NOMO-1 treated with dmso at 0.1 percent for 144 hours (cell line): ENCODE data around the gene TNFSF18.
"Not testable (repeated sequence)": the region's sequence is repeated elsewhere in the genome, so short reads cannot be mapped to it uniquely, and the experiment has no call there.

Experiments
- DNase-seq: peaks from one replicate; lab custom pipeline; 2025; ENCODE audit not compliant: unreplicated experiment; lab: John Stamatoyannopoulos, UW

The TNFSF18 gene, protein sequence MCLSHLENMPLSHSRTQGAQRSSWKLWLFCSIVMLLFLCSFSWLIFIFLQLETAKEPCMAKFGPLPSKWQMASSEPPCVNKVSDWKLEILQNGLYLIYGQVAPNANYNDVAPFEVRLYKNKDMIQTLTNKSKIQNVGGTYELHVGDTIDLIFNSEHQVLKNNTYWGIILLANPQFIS

DNA sequence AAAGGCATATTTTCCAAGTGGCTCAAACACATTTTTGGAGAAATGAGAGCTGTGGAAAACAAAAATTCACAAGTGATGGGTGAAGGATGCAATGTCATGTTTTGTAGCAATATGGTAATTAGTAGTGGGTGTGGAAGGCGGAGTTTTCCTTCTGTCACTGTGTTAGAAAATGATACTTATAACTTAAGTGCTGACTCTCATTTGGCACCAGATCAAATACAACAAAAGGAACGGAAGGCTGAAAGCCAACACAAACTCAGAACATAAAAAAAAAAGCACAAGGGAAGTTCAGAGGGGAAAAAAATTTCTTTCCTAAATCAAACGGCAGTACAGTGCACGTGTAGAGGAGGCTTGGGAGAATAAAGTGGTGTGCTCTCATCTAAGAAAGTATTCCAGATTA, at the start of gene TNFSF18:
Gene TNFSF18, minus strand, starts transcription at position 77 of the 400 bp plus-strand sequence. Its CDS starts 45 bp downstream, at position 32.
- DNase-seq: no peak

DNA sequence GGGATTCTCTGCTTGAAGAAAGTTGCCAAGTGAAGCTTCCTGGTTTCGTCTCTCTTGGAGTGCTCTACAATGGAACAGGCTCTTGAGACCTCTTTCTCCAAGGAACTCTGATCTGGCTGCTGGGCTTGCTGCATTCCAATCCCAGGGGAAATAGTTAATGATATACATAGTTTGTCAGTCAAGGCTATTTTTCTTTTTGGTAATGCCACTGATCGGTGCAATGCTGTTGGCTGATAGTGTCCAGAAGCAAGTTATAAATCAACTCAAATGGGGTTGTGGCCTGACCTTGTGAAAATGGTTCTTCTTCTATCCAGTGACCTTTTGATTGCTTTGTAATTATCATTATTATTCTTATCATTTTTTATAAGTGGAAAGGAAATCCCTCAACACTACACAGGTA, 48.4 kb upstream of the TNFSF18 start:
- no peak for DNase-seq

DNA sequence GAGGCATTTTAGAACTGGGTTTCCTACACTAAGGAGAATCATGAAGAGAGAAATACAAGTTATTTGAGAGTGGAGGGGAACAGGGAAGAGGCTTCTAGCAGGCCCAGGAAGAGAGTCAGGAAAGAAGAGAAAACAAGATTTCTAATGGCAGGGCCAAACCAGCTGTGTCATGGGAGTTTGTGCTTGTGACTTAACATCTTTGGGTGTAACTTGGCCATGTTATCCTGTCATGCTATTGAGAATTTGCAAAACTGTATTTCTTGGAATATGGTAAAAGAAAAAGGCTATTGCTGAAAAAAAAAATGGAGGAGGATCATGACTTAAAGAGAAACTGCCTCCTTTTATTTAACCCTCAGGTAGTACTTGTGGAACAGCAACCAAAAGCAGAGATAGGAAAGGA, 47.4 kb upstream of the TNFSF18 start:
- no peak for DNase-seq

DNA sequence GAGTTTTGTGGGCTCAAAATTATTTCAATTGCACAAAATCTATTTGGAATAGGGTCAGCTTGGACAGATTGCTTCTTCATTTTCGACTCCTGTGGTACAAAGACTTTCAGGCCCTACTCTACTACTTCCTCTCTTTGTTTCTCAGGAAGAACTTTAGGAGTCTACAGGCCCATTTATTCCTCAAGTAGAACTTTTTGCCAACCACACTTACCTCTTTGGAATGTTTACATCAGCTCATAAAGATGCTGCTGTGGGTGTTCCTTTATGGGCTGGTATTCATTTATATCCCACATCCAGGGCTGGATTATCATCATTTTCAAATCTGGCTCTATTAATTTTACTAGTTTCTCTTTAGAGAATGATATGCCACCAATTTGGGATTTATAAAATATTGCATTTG, 46.3 kb upstream of the TNFSF18 start:
- no peak for DNase-seq

DNA sequence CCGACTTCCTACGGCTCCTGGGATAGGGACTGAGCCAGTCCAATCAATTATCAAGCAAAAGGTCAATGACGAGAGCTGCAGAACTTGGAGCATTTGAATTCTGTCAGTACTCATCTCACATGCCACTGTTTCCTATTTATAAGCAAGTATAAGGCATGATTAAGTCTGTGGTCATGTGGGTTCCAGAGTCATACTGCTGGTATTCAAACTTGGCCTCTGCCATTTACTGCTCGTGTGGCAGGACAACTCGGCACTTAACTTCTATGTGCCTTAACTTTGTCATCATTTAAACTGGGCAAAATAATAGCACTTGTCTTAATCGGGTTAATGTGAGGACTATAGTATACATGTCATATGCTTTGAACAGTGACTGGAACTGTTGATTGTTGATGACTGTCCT, 44.9 kb upstream of the TNFSF18 start:
- no peak for DNase-seq

DNA sequence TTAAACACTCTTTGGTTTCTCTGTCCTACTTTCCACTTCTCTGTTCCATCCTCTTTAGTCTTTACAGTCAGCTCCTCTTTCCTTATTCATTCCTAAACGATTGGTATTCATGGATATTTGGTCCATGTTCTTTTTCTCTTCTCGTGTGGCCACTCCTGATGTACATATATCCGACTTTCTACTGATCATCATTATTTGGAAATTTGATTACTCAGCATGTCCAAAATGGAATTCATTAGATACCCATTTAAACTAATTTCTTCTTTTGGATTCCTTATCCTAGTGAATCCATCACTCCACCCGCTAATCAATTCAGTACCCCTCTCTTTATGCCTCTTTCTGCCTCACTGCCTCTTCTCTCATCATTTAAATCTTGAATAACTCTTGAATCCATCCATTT, 43.8 kb upstream of the TNFSF18 start:
- DNase-seq: no peak

DNA sequence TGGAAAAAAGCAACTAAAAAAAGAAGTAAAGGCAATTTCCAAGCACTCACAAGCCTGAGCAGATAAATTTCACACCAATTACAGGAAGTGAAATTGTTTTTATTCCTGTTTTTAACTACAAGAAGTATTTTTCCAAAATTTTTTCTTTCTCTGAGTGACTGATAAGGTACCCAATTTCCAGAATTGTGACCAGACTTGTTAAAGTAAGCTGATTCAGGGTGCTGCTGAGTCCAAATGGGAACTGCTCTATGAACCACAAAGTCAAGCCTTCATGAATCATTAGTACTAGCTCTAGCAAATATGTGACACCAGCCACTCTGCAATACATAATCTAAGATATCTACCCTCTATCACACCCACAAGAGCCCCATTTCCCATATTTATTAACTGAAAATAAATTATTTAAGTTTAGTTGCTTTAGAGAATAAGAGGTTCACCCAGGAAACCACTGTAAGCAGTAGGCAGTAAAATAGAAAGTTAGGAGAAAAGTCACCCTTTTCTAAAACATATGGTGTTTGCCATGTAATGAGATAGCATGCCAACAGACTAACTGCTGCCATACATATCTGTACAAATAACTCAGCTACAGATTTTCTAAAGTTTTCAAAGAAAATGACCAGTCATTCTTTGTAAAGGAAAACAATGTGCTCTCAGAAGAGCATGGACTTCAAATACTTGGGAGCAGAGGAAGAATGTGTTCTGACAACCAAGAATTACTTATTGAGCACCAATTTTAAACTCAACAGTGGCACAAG, 43.1 kb upstream of the TNFSF18 start:
- DNase-seq: no peak

DNA sequence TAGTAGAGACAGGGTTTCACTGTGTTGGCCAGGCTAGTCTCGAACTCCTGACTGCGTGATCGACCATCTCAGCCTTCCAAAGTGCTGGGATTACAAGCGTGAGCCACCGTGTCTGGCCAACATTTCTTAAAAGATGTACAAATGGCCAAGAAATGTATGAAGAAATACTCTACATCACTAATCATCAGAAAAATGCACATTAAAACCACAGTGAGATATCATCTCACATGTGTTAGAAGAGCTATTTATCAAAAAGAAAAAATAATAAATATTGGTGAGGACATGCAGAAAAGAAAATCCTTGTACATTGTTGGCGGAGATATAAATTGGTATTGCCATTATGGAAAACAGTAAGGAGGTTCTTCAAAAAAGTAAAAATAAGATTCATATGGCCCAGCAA, 33.6 kb upstream of the TNFSF18 start:
- DNase-seq: no peak

DNA sequence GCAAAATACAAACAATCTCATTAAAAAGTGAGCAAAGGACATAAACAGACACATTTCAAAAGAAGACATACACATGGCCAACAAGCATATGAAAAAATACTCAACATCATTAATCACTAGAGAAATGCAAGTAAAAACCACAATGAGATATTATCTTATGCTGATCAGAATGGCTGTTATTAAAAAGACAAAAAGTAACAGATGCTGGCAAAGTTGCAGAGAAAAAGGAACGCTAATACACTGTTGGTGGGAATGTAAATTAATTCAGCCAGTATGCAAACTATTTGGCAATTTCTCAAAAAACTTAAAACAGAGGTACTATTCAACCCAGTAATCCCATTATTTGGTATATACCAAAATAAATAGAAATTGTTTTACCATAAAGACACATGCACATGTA, 32.2 kb upstream of the TNFSF18 start:
- DNase-seq: no peak

DNA sequence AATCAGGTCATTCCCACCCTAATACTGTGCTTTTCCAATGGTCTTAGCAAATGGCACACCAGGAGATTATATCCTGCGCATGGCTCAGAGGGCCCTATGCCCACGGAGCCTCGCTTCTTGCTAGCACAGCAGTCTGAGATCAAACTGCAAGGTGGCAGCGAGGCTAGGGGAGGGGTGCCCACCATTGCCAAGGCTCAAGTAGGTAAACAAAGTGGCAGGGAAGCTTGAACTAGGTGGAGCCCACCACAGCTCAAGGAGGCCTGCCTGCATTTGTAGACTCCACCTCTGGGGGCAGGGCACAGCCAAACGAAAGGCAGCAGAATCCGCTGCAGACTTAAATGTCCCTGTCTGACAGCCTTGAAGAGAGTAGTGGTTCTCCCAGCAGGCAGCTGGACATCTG, 23.5 kb upstream of the TNFSF18 start:
- DNase-seq: not testable (repeated sequence)

DNA sequence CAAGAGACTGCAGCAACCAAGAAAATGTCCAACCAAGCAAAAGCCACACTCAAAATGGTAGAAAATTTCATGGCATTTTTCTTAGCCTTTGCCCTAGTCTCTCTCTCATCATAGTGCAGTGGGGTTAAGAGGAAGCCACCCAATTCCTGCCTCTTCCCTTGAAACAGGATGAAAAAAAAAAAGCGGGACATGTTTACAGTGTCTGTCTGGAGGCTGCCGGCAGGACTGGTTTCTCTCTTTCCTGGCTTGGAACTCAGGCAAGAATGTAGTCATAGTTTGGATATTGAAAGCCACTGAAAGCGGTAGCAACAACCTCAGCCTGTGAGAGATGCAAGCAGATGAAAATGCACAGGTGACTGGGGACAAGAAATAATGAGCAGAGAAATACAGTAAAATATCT, 13.3 kb upstream of the TNFSF18 start:
- DNase-seq: no peak

DNA sequence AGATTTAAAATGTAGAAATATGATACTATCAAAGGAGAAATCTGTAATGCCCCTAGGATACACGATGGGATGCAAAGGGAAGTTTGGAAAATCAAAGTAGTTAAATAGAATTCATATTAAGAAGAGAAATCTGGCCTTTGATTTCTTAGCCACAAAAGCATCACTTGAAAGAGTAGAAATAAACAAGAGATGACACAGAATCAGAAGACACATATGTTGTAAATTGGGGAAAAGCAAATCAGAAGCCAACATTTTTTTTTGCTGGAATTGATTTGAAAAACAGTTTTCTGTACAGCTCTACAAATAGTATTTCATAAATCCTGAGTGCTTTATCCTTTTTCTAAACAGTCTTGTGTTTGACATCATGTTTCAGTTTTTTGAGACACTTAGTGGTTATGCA, 12.4 kb upstream of the TNFSF18 start:
- DNase-seq: no peak

DNA sequence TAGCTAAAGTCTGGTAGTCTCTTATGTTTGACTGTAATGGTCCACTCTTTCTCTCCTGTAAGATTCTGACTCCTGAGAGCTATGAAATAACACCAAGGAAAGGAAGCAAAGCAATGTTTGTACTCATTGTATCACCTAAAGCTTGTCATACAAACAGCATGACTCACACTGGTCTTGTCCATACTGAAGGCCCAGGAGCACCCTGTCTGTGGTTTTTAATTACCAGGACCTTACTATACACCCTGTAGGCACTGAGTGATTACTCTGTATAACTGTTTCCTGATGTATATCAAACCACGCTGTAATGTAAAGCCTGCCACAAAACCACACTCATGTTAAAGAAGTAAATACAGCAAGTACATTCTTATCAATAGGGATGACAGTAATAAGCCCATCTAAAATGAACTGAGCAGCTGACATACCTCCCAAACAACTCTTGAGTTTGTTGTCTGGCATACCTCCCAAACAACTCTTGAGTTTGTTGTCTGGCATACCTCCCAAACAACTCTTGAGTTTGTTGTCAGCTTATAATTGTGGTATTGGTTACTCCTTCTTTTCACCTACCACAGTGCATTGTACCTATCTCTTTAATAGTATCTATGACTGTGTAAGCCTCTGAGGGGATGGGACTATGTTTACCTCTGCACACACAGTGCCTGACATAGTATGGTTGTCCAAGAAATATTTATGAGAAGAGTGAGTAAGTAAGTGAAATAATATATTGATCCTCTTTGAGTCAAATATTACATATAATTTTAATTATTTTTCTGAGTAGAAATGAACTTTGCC, 11.6 kb upstream of the TNFSF18 start:
- no peak for DNase-seq

DNA sequence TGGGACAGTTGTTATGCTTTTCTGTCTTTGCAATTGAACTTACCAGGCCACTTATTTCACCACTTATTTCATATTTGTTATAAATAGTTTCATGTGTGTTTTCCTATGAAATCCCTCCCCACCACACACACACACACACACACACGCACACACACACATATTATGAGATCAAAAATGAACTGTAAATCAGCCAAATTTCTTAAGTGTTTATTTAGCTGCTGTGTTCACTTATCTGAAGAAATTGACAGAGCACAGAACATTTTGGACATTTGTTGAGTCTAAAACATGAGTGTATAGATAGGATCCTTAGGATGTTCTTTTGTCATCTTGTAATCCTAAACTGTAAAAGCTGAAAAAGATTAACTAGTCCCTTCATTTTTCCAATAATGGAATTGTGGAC, 7.8 kb upstream of the TNFSF18 start:
- DNase-seq: no peak

DNA sequence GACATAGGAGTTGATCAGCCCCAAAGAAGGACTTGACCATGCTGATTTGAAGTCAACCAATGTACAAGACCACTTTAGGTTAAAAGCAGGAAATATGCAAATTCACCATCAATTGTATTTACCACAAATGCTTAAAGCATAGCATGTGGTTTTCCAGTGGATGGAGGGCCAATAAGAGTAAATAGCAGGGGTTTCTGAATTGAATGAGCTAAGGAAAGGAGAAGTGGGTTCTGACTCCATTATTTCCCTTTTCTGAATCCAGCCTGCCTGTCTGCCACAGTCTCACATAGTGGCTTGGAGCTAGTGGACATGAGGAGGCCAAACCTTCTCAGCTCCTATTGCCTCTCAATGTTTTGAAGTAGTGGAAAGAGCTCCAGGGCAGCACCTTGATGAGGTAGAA, 7.2 kb upstream of the TNFSF18 start:
- no peak for DNase-seq

DNA sequence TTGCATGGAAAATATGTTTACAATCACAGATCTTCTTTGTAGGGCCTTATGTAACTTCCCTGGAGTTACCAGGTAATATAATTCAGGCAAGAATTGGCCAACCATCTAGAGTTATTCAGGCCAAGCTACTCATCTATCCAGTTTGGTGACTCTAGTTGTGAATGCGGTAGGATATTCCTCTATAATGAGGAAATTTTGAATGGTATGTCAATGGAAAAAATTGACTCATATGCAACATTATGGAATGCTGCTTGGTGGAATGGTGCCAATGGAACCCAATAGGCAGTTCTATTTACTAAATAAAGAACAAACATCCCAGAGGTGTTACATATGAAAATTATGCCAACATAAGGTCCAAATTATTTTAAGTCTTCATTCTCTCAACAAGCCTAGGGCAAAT, 5.6 kb upstream of the TNFSF18 start:
- DNase-seq: no peak

DNA sequence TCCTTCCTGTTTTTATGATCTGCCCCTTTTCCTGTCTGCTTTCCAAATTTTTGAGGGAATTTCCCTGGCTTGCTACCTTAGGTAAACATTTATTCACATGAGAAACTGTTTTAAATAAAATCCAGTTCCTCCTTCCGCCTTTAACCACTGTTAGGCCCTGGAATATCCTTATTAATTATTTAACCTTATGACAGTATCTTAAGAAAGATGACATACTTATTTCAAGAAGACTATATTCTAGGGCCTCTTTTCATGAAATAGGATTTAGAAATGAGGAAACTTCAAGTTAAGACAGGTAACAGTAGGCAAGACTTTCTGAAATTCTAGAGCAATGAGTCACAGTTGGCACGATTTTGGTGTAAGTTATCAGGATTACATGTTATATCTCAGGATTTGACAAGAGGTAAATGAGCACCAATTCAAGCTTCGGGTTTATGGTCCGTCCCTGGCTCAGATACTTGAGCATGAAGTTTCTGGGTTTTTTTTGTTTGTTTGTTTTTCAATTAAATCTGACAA, 2.0 kb upstream of the TNFSF18 start:
- no peak for DNase-seq

DNA sequence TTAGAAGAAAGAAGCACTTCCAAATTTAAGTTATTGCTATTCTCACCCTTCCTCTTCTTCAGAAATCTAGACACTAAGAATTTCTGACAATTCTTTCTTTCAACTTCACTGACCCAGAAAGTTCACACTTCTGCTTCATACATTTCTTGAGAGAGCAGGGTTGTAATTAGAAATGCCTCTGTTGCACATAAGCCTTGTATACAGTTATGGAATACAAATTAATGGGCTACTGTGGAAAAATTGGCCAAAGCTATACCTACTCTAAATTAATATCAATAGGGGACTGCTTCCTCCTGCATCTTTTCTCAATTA, 1.5 kb downstream of the TNFSF18 start:
- DNase-seq: no peak

DNA sequence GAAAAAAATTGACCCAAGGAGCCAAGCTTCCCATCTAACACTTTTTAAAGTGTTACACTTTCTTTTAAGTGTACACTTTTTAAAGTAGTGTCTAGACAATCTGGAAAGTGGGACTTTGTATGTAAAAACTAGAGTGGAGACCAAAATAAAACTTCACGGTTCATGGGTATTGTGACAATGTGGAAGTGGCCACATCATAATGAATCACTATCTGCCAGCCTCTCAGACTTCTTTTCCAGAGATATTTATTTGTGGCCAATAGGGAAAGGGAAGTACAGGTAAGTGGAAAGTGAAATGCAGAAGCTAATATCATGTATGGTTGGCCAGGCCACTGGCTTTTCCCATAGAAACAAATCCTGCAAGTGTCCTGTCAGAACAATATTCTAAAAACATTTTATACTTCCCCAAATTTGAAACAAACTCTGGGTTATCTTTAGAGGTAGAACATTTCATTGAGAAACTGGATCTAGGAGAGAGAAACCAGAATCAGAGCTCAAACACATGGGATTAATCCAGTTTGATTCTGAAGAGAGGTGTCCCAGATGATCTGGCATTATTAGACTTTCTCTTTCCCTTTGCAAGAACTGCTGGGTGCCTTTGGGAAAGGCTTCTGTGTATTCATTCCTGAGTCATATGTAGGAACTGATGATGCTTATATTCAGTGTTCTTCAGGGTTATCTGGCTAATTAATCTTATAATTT, 2.0 kb downstream of the TNFSF18 start:
- no peak for DNase-seq

DNA sequence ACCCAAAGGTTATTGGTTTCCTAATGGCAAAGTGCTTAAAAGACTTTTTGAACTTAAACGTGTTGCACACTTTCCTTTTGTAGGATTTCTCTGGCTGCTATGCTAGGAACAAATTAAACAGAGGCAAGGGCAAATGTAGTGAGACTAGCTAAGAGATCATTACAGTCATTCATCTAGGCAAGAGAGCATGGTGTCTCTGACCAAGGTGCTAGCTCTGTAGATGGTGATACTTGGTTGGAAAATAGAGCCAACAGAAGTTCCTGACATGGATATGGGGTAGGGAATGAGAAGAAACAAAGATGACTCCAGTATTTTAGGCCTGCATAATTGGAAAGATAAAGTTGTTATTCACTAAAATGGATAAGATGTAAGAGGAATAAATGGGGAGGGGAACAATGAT, 6.1 kb downstream of the TNFSF18 start:
- no peak for DNase-seq

DNA sequence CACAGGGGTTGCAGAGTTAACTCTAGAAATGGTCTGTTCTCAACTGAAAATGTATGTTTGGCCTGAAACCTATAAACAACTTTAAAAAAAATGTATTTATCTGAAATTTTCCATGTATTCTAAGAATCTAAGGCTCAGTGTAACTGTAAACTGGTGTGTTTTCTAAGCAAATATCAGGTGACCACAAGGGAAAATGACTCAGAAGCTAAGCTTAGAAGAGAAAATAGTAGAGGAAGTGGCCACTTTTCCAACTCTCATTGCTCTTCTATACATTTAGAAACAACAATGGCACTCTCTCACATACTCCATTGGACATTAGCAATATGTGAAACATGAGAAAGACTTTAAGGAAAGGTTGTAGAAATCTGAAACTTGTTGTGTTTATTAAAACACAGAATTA, 7.5 kb downstream of the TNFSF18 start:
- no peak for DNase-seq

DNA sequence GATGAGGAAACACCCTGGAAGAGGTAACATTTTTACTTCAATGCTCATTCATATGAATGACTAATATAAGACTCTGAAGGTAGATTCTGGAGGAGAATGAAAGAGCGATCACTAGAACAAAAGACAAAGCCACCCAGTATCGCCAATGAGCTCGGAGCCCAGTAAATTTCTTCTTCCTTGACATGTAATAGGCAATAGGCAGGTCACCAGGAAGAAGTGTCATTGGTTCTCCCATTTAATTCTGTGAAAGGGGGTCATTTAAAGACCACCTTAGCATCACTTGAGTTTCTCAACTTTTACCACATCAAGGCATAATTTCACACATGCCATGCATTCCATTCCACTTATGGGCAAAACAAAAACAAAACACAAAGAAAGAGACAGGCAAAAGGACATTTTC, 7.9 kb downstream of the TNFSF18 start:
- DNase-seq: no peak
